Ovary (tissue), 9 donors: ENCODE measurements around the gene CNPY2. TPM values are rescaled to one million over a fixed set of nuclear protein-coding genes. Genes with fewer than 3 reads are reported as not detected.
"Not testable (repeated sequence)": the region's sequence is repeated elsewhere in the genome, so short reads cannot be mapped to it uniquely, and the experiment has no call there.

Source experiments
- DNase-seq, 5 donors: peaks; one replicate each; pipeline ENCODE4 v3.0.0-alpha.2; 2019 to 2020
- H3K27ac ChIP-seq, 2 donors: fragments of 200-600 bp; one replicate each; pipeline versions ENCODE4 v1.5.1 to v1.8.0; 2019 to 2022
- H3K27me3 ChIP-seq: fragments of 200-600 bp; one replicate; pipeline ENCODE4 v1.8.0; 2022
- H3K36me3 ChIP-seq: fragments of 200-600 bp; sonication (generic); one replicate; pipeline ENCODE4 v1.5.1; 2019
- H3K4me1 ChIP-seq: one replicate; pipeline ENCODE4 v1.8.1; 2013; ENCODE audit warnings: mild to moderate bottlenecking, moderate library complexity; ENCODE audit not compliant: insufficient read depth
- H3K4me3 ChIP-seq: fragments of 200-600 bp; sonication (generic); one replicate; pipeline ENCODE4 v1.5.1; 2017
- H3K9me3 ChIP-seq, 2 donors: fragments of 200-600 bp in 1 of 2; sonication (generic) in 1 of 2; one replicate each; pipeline versions ENCODE4 v1.5.1 to v1.8.1; 2013 to 2019; ENCODE audit warnings: mild to moderate bottlenecking in 1 of 2, moderate library complexity in 1 of 2
- CTCF ChIP-seq, 3 donors: fragments of 450-650 bp in 2 of 3; fragments of 200-600 bp in 1 of 3; IDR thresholded peaks; one replicate each; pipeline versions ENCODE4 v1.5.1 to v1.8.0; 2016 to 2022; ENCODE audit warnings: antibody characterized with exemption in 3 of 3, mild to moderate bottlenecking in 1 of 3
- EP300 ChIP-seq: sonication (generic); formaldehyde crosslinking; IDR thresholded peaks from one replicate; pipeline ENCODE4 v1.6.1; 2017; ENCODE audit warnings: antibody characterized with exemption
- POLR2A ChIP-seq: fragments of 450-650 bp; IDR thresholded peaks from one replicate; pipeline ENCODE4 v1.6.1; 2017; ENCODE audit warnings: antibody characterized with exemption, mild to moderate bottlenecking, moderate library complexity
- WGBS, 3 donors: extraction: QIAGEN DNeasy Blood & Tissue Kit in 1 of 3; methylation state at CpG; one replicate each; pipeline versions ENCODE4 v1.1.5 to v1.1.7; 2013 to 2017; 5-methylcytosine and 5-hydroxymethylcytosine counted together
- intact Hi-C, 4 donors: fragments of 100-400 bp; cut with DNase I; formaldehyde crosslinking; loops; one replicate each; pipeline versions ENCODE4 v1.11.0 to v1.15.1; 2022 to 2023
- polyA plus RNA-seq, 2 donors: library from polyadenylated mRNA; stranded (reverse); fragments of 200-250 nt in 1 of 2; fragments of 350-450 nt in 1 of 2; fragmentation: Illumina TruSeq in 1 of 2; extraction: RNeasy Lipid Tissue Mini Kit (QIAGEN cat#74804) in 1 of 2; gene quantifications; one replicate each; pipeline ENCODE4 v1.2.3, GENCODE V29; 2013 to 2014
- total RNA-seq, 7 donors: library from RNA; depleted of rRNA in 2 of 7; stranded (reverse); fragments of >200 nt in 2 of 7; fragmentation: NEBNext Ultra II Directional in 3 of 7; extraction: Animal tissue kit (Norgen Biotek cat#: 25700) in 3 of 7; gene quantifications; one replicate each; pipeline versions ENCODE4 v1.1.0 to v1.2.4, GENCODE V29; 2016 to 2023
- donor health status: DM: no; HTN: no; CAD: no; lungs with moderate emphysema.
- donor health status: DM: no; HTN: no; CAD: no.
- donor health status: Bipolar disorder and iron deficiency.
- donor health status: DM: yes; HTN: yes; CAD: no.
- donor health status: DM: no; HTN: no; CAD: no.
- donor health status: DM: yes; HTN: yes; CAD: no.

CNPY2 gene
- total and polyA plus RNA-seq, 9 donors: 58.9 to 134 (median 89.1) TPM

- 85 to 86% (median 85%) methylated on average over 5 of the region's 5 CpGs for WGBS, 3 donors
- Histone ChIP-seq H3K27ac (no peak overlapping the region), H3K4me3 (no peak overlapping the region), H3K9me3 (no peaks in the 10 kb centered on the region), H3K4me1 (no peaks in the 10 kb centered on the region), H3K27me3 (no peaks in the 10 kb centered on the region), H3K36me3 (no peaks in the 10 kb centered on the region)
- no peak for DNase-seq
- intact Hi-C loops: no loop called here
- TF ChIP-seq CTCF (IDR thresholded peaks at IDR 0.05) (no peak), EP300 (no peak), POLR2A (no peak)
These were observed 33.0 kb upstream of the CNPY2 start for GRCh38 chr12:56348776-56349175.

DNA sequence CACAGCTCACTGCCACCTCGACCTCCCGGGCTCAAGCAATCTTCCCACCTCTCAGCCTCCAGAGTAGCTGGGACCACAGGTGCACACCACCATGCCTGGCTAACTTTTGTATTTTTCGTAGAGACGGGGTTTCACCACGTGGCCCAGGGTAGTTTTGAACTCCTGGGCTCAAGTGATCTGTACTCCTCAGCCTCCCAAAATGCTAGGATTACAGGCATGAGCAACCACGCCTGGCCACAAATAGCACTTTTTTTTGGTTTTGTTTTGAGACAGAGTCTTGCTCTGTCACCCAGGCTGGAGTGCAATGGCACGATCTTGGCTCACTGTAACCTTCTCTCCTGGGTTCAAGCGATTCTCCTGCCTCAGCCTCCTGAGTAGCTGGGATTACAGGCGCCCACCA lies 31.5 kb upstream of the CNPY2 start:
- H3K27me3 ChIP-seq, H3K4me3 ChIP-seq, H3K4me1 ChIP-seq, H3K27ac ChIP-seq, DNase-seq, intact Hi-C loops, H3K9me3 ChIP-seq, H3K36me3 ChIP-seq: not testable (repeated sequence)
- 89 to 95% (median 92%) methylated on average over 9 of the region's 9 CpGs for WGBS, 3 donors

GRCh38 chr12:56346675-56347074 lies 30.9 kb upstream of the CNPY2 start:
- H3K9me3 ChIP-seq: no peaks in the 10 kb centered on the region
- no peaks in the 10 kb centered on the region for H3K27me3 ChIP-seq
- H3K4me1 ChIP-seq: no peaks in the 10 kb centered on the region
- intact Hi-C loops: no loop called here
- no peak for DNase-seq
- H3K36me3 ChIP-seq: no peaks in the 10 kb centered on the region
- H3K27ac ChIP-seq: no peak overlapping the region
- 74 to 82% (median 75%) methylated on average over 7 of the region's 7 CpGs for WGBS, 3 donors
- no peak for TF ChIP-seq POLR2A
- TF ChIP-seq CTCF (IDR thresholded peaks at IDR 0.05): no peak
- no peak for TF ChIP-seq EP300
- no peak overlapping the region for H3K4me3 ChIP-seq

- H3K36me3 ChIP-seq, H3K9me3 ChIP-seq, intact Hi-C loops, H3K27me3 ChIP-seq, H3K4me1 ChIP-seq, H3K4me3 ChIP-seq, H3K27ac ChIP-seq, DNase-seq: not testable (repeated sequence)
- 85 to 100% (median 95%) methylated on average over 2 of the region's 2 CpGs for WGBS, 3 donors
These were observed 26.5 kb upstream of the CNPY2 start for GRCh38 chr12:56342290-56342689.

DNA sequence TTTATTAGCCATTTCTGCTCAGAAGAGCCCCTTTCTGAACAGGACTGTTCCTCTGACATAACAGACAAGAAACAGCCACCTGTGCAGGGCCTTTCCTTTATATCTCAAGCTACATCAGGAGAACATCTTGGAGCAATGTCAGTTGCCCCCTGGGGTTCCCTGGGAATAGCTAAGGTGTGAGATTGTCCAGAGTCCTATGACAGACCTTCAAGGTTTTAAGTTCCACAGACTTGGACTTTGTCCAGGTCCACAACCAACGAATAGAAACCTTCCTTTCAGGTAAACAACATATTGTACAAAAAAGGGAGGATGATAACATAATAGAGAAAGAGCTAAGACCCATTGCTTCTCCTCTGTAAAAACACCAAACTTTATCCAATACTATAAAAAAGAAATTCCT lies 25.8 kb upstream of the CNPY2 start:
- Histone ChIP-seq H3K27ac (no peak overlapping the region), H3K4me1 (no peaks in the 10 kb centered on the region), H3K27me3 (no peaks in the 10 kb centered on the region), H3K9me3 (no peaks in the 10 kb centered on the region), H3K36me3 (no peaks in the 10 kb centered on the region), H3K4me3 (no peak overlapping the region)
- intact Hi-C loops: no loop called here
- DNase-seq: no peak
- TF ChIP-seq CTCF (IDR thresholded peaks at IDR 0.05) (no peak), EP300 (no peak), POLR2A (no peak)
- 3 to 24% (median 11%) methylated on average over 1 of the region's 1 CpG for WGBS, 3 donors

DNA sequence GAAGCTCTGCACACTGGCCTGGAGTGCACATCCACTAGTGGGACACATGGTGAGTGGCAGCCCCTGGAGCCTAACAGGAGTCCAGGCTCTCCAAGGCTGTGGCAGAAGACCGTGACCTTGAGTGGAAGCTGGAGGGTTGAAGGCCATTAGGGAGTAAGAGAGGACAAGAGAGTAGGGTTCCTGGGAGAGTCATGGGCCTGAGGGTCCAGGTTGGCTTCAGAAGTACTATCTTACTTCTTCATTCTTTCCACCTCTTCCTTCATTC lies 23.3 kb upstream of the CNPY2 start:
- Histone ChIP-seq H3K4me1 (no peaks in the 10 kb centered on the region), H3K4me3 (no peak overlapping the region), H3K27ac (no peak overlapping the region), H3K27me3 (no peaks in the 10 kb centered on the region), H3K36me3 (no peaks in the 10 kb centered on the region), H3K9me3 (no peaks in the 10 kb centered on the region)
- no peak for DNase-seq
- intact Hi-C loops: loop anchor here in 1 of 4 donors (10.0 kb wide), 1 partner anchor 126 kb away; the partner anchor contains the start of gene SPRYD4
- 66 to 75% (median 71%) methylated on average over 1 of the region's 1 CpG for WGBS, 3 donors
- TF ChIP-seq POLR2A: no peak
- no peak for TF ChIP-seq CTCF (IDR thresholded peaks at IDR 0.05)
- no peak for TF ChIP-seq EP300
